ENCODE data around the gene SLC35F3.

GRCh38 chr1:234303231-234303630, 398.8 kb downstream of the SLC35F3 start:
- TF ChIP-seq CTCF (IDR thresholded peaks at IDR 0.05), result no peak
- no peak for TF ChIP-seq POLR2A (IDR thresholded peaks at IDR 0.05)

All from right lobe of liver (tissue), 4 donors.